GM23338 (cell line): ENCODE results near the gene KDM7A.

Source experiments
- CREB1 ChIP-seq: fragments of 250-450 bp; sonication (Bioruptor Pico); IDR thresholded peaks from 2 replicates; pipeline ENCODE4 v1.5.0; 2020; ENCODE audit warnings: low read depth, mild to moderate bottlenecking, moderate library complexity
- CTCF ChIP-seq, 2 experiments: fragments of 200-600 bp in 1 of 2; sonication (generic) in 1 of 2; conservative IDR thresholded peaks; 2 replicates each; pipeline versions ENCODE4 v1.5.1 to v1.6.1; 2016 to 2017; ENCODE audit warnings: antibody characterized with exemption in 2 of 2, low read depth in 2 of 2, mild to moderate bottlenecking in 2 of 2, moderate library complexity in 1 of 2
- ETS1 ChIP-seq: IDR thresholded peaks from 2 replicates; pipeline ENCODE4 v1.6.1; 2016; ENCODE audit warnings: antibody characterized with exemption
- EZH2 ChIP-seq: fragments of 200-600 bp; sonication (generic); IDR thresholded peaks from one replicate; pipeline ENCODE4 v1.8.0; 2017; ENCODE audit warnings: antibody characterized with exemption, mild to moderate bottlenecking, low read depth; ENCODE audit not compliant: unreplicated experiment
- EZH2phosphoT487 ChIP-seq: fragments of 200-600 bp; sonication (generic); IDR thresholded peaks from one replicate; pipeline ENCODE4 v1.8.1; 2018; ENCODE audit warnings: antibody characterized with exemption; ENCODE audit not compliant: unreplicated experiment
- JUNB ChIP-seq: IDR thresholded peaks from one replicate; pipeline ENCODE4 v1.6.1; 2016; ENCODE audit warnings: antibody characterized with exemption; ENCODE audit not compliant: unreplicated experiment
- POLR2AphosphoS5 ChIP-seq: IDR thresholded peaks from 2 replicates; pipeline ENCODE4 v1.6.1; 2016; ENCODE audit warnings: antibody characterized with exemption, low read depth
- REST ChIP-seq: IDR thresholded peaks from one replicate; pipeline ENCODE4 v1.6.1; 2018; ENCODE audit warnings: antibody characterized with exemption; ENCODE audit not compliant: unreplicated experiment
- STAT1 ChIP-seq: IDR thresholded peaks from one replicate; pipeline ENCODE4 v1.6.1; 2016; ENCODE audit warnings: antibody characterized with exemption; ENCODE audit not compliant: unreplicated experiment
- ZNF331 ChIP-seq: fragments of 250-450 bp; sonication (Bioruptor Pico); IDR thresholded peaks from 2 replicates; pipeline ENCODE4 v1.5.0; 2020; ENCODE audit warnings: low read depth, mild to moderate bottlenecking, moderate library complexity

- TF ChIP-seq JUNB (no peak), EZH2 (no peak), CTCF (conservative IDR thresholded peaks at IDR 0.05; ENCODE audit: low read depth in 2 of 2) (no peak), EZH2phosphoT487 (no peak), POLR2AphosphoS5 (no peak), CREB1 (CRISPR knock-in tag) (no peak), REST (no peak), STAT1 (no peak), ETS1 (no peak), ZNF331 (CRISPR knock-in tag) (no peak)
These were observed 26.8 kb upstream of the KDM7A start for GRCh38 chr7:140203556-140203955.
